H1 (cell line): Measurements from ENCODE around the gene PPP1R9A.

ENCODE experiments used
- RFX5 ChIP-seq: IDR thresholded peaks from 2 replicates; pipeline ENCODE4 v1.6.1; 2011; ENCODE audit warnings: low read depth, low read length, improper control_type of control experiment, borderline replicate concordance
- TF ChIP-seq, protein P1 (sequence below), 3 experiments: IDR thresholded peaks; 1 replicate in 2 of 3; 2 replicates in 1 of 3; pipeline versions ENCODE4 v1.5.1 to v1.6.1; 2011; ENCODE audit warnings: low read length in 3 of 3, mild to moderate bottlenecking in 3 of 3, inconsistent platforms in 2 of 3, low read depth in 1 of 3, moderate library complexity in 1 of 3; ENCODE audit not compliant: insufficient read depth in 1 of 3; ENCODE audit errors: control extremely low read depth in 1 of 3

DNA sequence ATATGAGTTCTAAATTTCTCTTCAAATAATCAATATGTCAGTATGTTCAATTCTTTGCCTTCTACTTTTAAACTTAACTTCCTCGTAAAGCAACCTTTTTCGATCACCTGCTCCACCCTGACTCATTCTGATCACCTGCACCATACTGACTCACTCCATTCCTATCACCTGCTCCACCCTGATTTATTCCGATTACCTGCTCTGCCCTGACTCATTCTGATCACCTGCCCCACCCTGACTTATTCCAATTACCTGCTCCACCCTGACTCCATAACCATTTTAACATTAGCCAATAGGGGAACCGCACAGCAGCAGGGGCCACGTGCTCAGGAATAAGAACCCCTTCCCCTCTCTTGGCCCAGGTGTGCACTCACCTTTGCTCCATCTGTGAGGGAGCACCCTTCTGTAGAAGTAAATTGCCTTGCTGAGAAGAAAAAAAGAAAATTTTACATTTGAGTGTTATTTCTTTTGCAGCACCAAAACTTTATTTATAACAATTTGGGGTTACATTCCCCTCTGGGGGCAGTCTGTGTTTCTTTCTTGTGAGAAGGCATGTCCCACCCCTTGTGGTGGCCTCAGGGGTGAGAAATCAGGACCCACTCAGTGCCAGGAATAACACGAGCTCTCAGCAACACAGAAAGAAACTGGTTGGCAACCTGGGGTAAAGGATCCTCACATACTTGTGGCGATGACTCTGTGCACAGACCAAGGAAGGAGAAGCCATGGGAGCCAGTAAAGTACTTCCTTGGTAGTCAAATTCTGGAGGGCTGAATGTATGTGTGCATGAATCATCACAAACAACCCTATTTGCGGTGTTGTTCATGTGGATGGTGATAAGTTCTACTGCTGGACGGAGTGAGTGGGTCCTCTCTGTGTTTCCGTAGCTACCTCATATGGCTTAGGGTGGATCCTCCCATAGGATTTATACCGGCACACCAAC lies 29.4 kb upstream of the PPP1R9A start:
- TF ChIP-seq RFX5: no peak
- TF ChIP-seq, protein P1, sequence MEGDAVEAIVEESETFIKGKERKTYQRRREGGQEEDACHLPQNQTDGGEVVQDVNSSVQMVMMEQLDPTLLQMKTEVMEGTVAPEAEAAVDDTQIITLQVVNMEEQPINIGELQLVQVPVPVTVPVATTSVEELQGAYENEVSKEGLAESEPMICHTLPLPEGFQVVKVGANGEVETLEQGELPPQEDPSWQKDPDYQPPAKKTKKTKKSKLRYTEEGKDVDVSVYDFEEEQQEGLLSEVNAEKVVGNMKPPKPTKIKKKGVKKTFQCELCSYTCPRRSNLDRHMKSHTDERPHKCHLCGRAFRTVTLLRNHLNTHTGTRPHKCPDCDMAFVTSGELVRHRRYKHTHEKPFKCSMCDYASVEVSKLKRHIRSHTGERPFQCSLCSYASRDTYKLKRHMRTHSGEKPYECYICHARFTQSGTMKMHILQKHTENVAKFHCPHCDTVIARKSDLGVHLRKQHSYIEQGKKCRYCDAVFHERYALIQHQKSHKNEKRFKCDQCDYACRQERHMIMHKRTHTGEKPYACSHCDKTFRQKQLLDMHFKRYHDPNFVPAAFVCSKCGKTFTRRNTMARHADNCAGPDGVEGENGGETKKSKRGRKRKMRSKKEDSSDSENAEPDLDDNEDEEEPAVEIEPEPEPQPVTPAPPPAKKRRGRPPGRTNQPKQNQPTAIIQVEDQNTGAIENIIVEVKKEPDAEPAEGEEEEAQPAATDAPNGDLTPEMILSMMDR (IDR thresholded peaks at IDR 0.05; ENCODE audit: control extremely low read depth in 1 of 3, insufficient read depth in 1 of 3, low read depth in 1 of 3, low read length in 3 of 3): no peak
